K562 (cell line): ENCODE results near the gene CAPN2. TPM values are rescaled to one million over a fixed set of nuclear protein-coding genes. Genes with fewer than 3 reads are reported as not detected.

ENCODE experiments used
- ATAC-seq: fragments of 200-7000 bp; cut with Tn5 transposase; 3 replicates; pipeline ENCODE4 v1.9.1; 2020; ENCODE audit warnings: moderate library complexity
- BruUV-seq: library from RNA; stranded (reverse); fragments of 400-500 nt; replicated peaks from 2 replicates; lab custom pipeline; 2021; lab: Mats Ljungman, UMichigan
- CTCF ChIA-PET: fragments of 300-600 bp; formaldehyde crosslinking; extraction: SDS; loops from one replicate; lab custom pipeline; 2021; ENCODE audit warnings: low intra/inter-chr PET ratio; lab: Yijun Ruan, JAX
- POLR2A ChIA-PET: fragments of 300-600, 350-650 bp; sonication (Branson Sonifier 250); formaldehyde crosslinking; extraction: SDS; loops from one replicate; lab custom pipeline; 2021; ENCODE audit warnings: antibody characterized with exemption, inconsistent platforms; lab: Yijun Ruan, JAX
- DNase-seq, 4 experiments: peaks; one replicate each; pipeline versions ENCODE4 v3.0.0 to v3.0.0-alpha.2; 2011 to 2018; ENCODE audit warnings: low spot score in 3 of 4, mixed read lengths in 3 of 4; ENCODE audit errors: extremely low read depth in 1 of 4
- FAIRE-seq: peaks from 2 replicates; lab custom pipeline; 2011; peaks lifted over from hg19 to GRCh38; lab: Jason Lieb, UNC
- H2AFZ ChIP-seq: 2 replicates; pipeline ENCODE4 v1.6.0; 2011; ENCODE audit warnings: low read depth, low read length, control low read depth, inconsistent platforms
- H3K27ac ChIP-seq: fragments of 200-600 bp; 3 replicates; pipeline ENCODE4 v1.8.0; 2011; ENCODE audit warnings: low read depth, mild to moderate bottlenecking, control low read depth, inconsistent platforms, low read length, moderate library complexity, mixed read lengths; ENCODE audit errors: extremely low read depth
- H3K27me3 ChIP-seq, 2 experiments: fragments of 300-600 bp in 1 of 2; 2 replicates in 1 of 2; 3 replicates in 1 of 2; pipeline versions ENCODE4 v1.6.0 to v1.8.0; 2011; ENCODE audit warnings: inconsistent platforms in 2 of 2, low read length in 2 of 2, mild to moderate bottlenecking in 1 of 2, mixed read lengths in 1 of 2, moderate library complexity in 1 of 2; ENCODE audit not compliant: control insufficient read depth in 2 of 2, insufficient read depth in 2 of 2
- H3K36me3 ChIP-seq: fragments of 300-600 bp; 3 replicates; pipeline ENCODE4 v1.8.0; 2011; ENCODE audit warnings: mild to moderate bottlenecking, low read length, inconsistent platforms; ENCODE audit not compliant: control insufficient read depth, insufficient read depth
- H3K4me1 ChIP-seq, 2 experiments: fragments of 200-600 bp in 1 of 2; replicated peaks in 1 of 2; 2 replicates in 1 of 2; 3 replicates in 1 of 2; pipeline versions ENCODE4 v1.5.1 to v1.8.0; 2011; ENCODE audit warnings: inconsistent platforms in 2 of 2, low read length in 2 of 2, mild to moderate bottlenecking in 1 of 2, mixed read lengths in 1 of 2, moderate library complexity in 1 of 2; ENCODE audit not compliant: control insufficient read depth in 2 of 2, insufficient read depth in 2 of 2
- H3K4me2 ChIP-seq: 2 replicates; pipeline ENCODE4 v1.6.1; 2011; ENCODE audit warnings: low read length, control low read depth, inconsistent platforms, mixed read lengths; ENCODE audit not compliant: insufficient read depth
- H3K4me3 ChIP-seq: fragments of 200-600 bp; sonication (generic), shearing (Covaris generic); 2 replicates; pipeline ENCODE4 v1.5.1; 2016; ENCODE audit warnings: control low read depth, inconsistent platforms
- H3K79me2 ChIP-seq: fragments of 200-600 bp; 3 replicates; pipeline ENCODE4 v1.8.0; 2011; ENCODE audit warnings: low read length, inconsistent platforms; ENCODE audit not compliant: control insufficient read depth, insufficient read depth
- H3K9ac ChIP-seq, 2 experiments: 2 replicates each; pipeline versions ENCODE4 v1.6.0 to v1.6.1; 2011; ENCODE audit warnings: low read depth in 2 of 2, low read length in 2 of 2, control low read depth in 1 of 2, inconsistent platforms in 1 of 2, mild to moderate bottlenecking in 1 of 2, mixed read lengths in 1 of 2; ENCODE audit not compliant: insufficient read depth in 1 of 2
- H3K9me1 ChIP-seq: one replicate; pipeline ENCODE4 v1.6.0; 2011; ENCODE audit warnings: inconsistent platforms, mild to moderate bottlenecking, low read length, moderate library complexity; ENCODE audit not compliant: control insufficient read depth, insufficient read depth
- H3K9me3 ChIP-seq: replicated peaks from 2 replicates; pipeline ENCODE4 v1.5.1; 2011; ENCODE audit warnings: low read depth, low read length, inconsistent platforms; ENCODE audit not compliant: control insufficient read depth, insufficient read depth
- H4K20me1 ChIP-seq: replicated peaks from 2 replicates; pipeline ENCODE4 v1.6.1; 2011; ENCODE audit warnings: low read length, inconsistent platforms, mixed read lengths; ENCODE audit not compliant: control insufficient read depth, insufficient read depth
- GTF2F1 ChIP-seq: IDR thresholded peaks from 2 replicates; pipeline ENCODE4 v1.6.1; 2011; ENCODE audit warnings: low read depth, low read length, improper control_type of control experiment
- KAT2B ChIP-seq: IDR thresholded peaks from one replicate; pipeline ENCODE4 v1.6.1; 2012; ENCODE audit warnings: low read depth, mild to moderate bottlenecking, control low read depth, inconsistent platforms, low read length, moderate library complexity
- LARP7 ChIP-seq: fragments of 450-650 bp; IDR thresholded peaks from 2 replicates; pipeline ENCODE4 v1.6.1; 2016
- LEF1 ChIP-seq: fragments of 450-650 bp; IDR thresholded peaks from 2 replicates; pipeline ENCODE4 v1.6.1; 2016; ENCODE audit warnings: mild to moderate bottlenecking
- MED1 ChIP-seq: sonication (generic); formaldehyde crosslinking; IDR thresholded peaks from 2 replicates; pipeline ENCODE4 v1.8.1; 2023; ENCODE audit warnings: missing genetic modification reagents, borderline replicate concordance
- NCOA2 ChIP-seq, 2 experiments: fragments of 450-650 bp; IDR thresholded peaks; 2 replicates each; pipeline ENCODE4 v1.6.1; 2018; ENCODE audit warnings: mild to moderate bottlenecking in 2 of 2, moderate library complexity in 1 of 2; ENCODE audit not compliant: partially characterized antibody in 2 of 2
- NR2C2 ChIP-seq, 2 experiments: fragments of 200-800 bp in 1 of 2; sonication (Bioruptor generic) in 1 of 2; sonication (generic) in 1 of 2; formaldehyde crosslinking in 1 of 2; IDR thresholded peaks; 2 replicates each; pipeline versions ENCODE4 v1.6.1 to v1.8.0; 2016 to 2022; ENCODE audit warnings: mild to moderate bottlenecking in 1 of 2, missing compliant biosample characterization in 1 of 2, missing genetic modification characterization in 1 of 2, missing genetic modification reagents in 1 of 2
- NUFIP1 ChIP-seq: fragments of 450-650 bp; IDR thresholded peaks from 2 replicates; pipeline ENCODE4 v1.6.1; 2018; ENCODE audit not compliant: partially characterized antibody
- PATZ1 ChIP-seq: fragments of 250-450 bp; sonication (Bioruptor Pico); IDR thresholded peaks from 2 replicates; pipeline ENCODE4 v1.5.0; 2020; ENCODE audit warnings: mild to moderate bottlenecking, borderline replicate concordance
- PML ChIP-seq: IDR thresholded peaks from 2 replicates; pipeline ENCODE4 v1.6.1; 2012; ENCODE audit warnings: low read length, inconsistent platforms
- POLR3A ChIP-seq: IDR thresholded peaks from 2 replicates; pipeline ENCODE4 v1.6.1; 2011; ENCODE audit warnings: borderline replicate concordance, mild to moderate bottlenecking, moderate library complexity; ENCODE audit not compliant: insufficient read length, insufficient read depth; ENCODE audit errors: extremely low read depth
- PRMT5 ChIP-seq: sonication (generic); formaldehyde crosslinking; IDR thresholded peaks from 2 replicates; pipeline ENCODE4 v1.5.0; 2020; ENCODE audit warnings: missing genetic modification reagents
- SMARCA5 ChIP-seq: fragments of 450-650 bp; IDR thresholded peaks from 2 replicates; pipeline ENCODE4 v1.6.1; 2016
- TCF3 ChIP-seq: sonication (generic); formaldehyde crosslinking; IDR thresholded peaks from 2 replicates; pipeline ENCODE4 v1.4.0; 2020; ENCODE audit warnings: mild to moderate bottlenecking, missing genetic modification reagents
- ZNF561 ChIP-seq: fragments of 450-650 bp; formaldehyde crosslinking; conservative IDR thresholded peaks from 2 replicates; pipeline ENCODE4 v1.4.0; 2020; ENCODE audit warnings: mild to moderate bottlenecking, moderate library complexity
- WGBS: fragments of 100-300 bp; shearing (Covaris generic); methylation state at CpG from one replicate; pipeline ENCODE4 v1.1.6; 2016; ENCODE audit warnings: low coverage, mixed read lengths; ENCODE audit not compliant: insufficient coverage; ENCODE audit errors: missing lambda C conversion rate; 5-methylcytosine and 5-hydroxymethylcytosine counted together
- in situ Hi-C: fragments of 300-500 bp; cut with MboI; formaldehyde crosslinking; loops from 4 replicates; pipeline ENCODE4 v1.15.0; 2018; ENCODE audit warnings: inconsistent platforms, mixed read lengths
- intact Hi-C: fragments of 100-400 bp; cut with micrococcal nuclease; formaldehyde crosslinking; loops from 2 replicates; pipeline ENCODE4 v1.14.2; 2022
- polyA plus RNA-seq, 8 experiments: library from polyadenylated mRNA; depleted of rRNA in 4 of 8; stranded (reverse) in 5 of 8; unstranded in 3 of 8; fragments of >200 nt; fragmentation: Nextera tagmentation in 2 of 8; fragmentation: Illumina TruSeq in 1 of 8; extraction: Ambion mirVana in 2 of 8; extraction: Trizol in 1 of 8; gene quantifications; 2 replicates each; pipeline versions ENCODE4 v1.2.1 to v1.2.3, GENCODE V29; 2011 to 2014; ENCODE audit warnings: inconsistent platforms in 1 of 8, missing spikeins in 1 of 8
- total RNA-seq, 7 experiments: library from RNA; depleted of rRNA in 6 of 7; stranded (reverse); fragments of >200 nt in 6 of 7; fragmentation: Illumina TruSeq in 2 of 7; extraction: Trizol in 2 of 7; gene quantifications; 2 replicates each; pipeline versions ENCODE4 v1.2.1 to v1.2.3, GENCODE V29; 2011 to 2021; ENCODE audit warnings: low replicate concordance in 1 of 7
- TF ChIP-seq, protein P1 (sequence below): fragments of 250-450 bp; sonication (Bioruptor Pico); IDR thresholded peaks from 2 replicates; pipeline ENCODE4 v1.8.0; 2022; ENCODE audit warnings: moderate library complexity, mild to moderate bottlenecking, inconsistent platforms
- TF ChIP-seq, protein P2 (sequence below): sonication (generic); formaldehyde crosslinking; IDR thresholded peaks from 2 replicates; pipeline ENCODE4 v1.8.0; 2022; ENCODE audit warnings: mild to moderate bottlenecking, missing genetic modification reagents, borderline replicate concordance
- TF ChIP-seq, protein P3 (sequence below): fragments of 450-650 bp; IDR thresholded peaks from 2 replicates; pipeline ENCODE4 v1.6.1; 2016; ENCODE audit warnings: low read depth, mild to moderate bottlenecking, moderate library complexity

Gene CAPN2
- total and polyA plus RNA-seq, 9 of the 15 experiments (the other 6 are each of a cell fraction or from before 2014, with no cell fraction given): 24.6 to 157 (median 101) TPM

DNA sequence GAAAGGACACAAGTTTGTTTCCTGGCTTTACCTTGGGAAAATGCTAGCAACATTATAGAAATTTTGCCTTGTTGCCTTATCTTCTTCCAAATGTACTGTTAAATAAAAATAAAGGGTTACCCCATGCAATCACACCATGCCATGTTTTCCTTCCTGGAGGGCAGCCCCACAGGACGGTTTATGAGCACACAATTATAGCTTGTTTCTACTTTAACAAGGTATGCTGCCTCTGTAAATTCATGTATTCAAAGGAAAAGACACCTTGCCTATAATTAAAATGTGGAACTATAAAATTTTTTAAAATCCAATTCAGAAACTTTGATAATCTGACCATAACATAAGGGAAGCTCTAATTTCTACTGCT lies 63.4 kb downstream of the CAPN2 start:
- Histone ChIP-seq H3K4me1 (peaks cover 27 to 57% of the 10 kb centered on the region in 2 experiments), H3K4me3 (no peak overlapping the region), H3K27ac (peak overlapping the region; percentile 87), H3K9ac (peak overlapping the region in 1 of 2 experiments; percentile 53; a peak in 2 of 4 replicates), H4K20me1 (no peaks in the 10 kb centered on the region), H3K27me3 (no peaks in the 10 kb centered on the region), H2AFZ (no peak overlapping the region), H3K36me3 (peaks cover 94% of the 10 kb centered on the region), H3K79me2 (peaks cover 19% of the 10 kb centered on the region; the same call in 2 of the 3 replicates), H3K9me1 (no peaks in the 10 kb centered on the region), H3K9me3 (no peaks in the 10 kb centered on the region), H3K4me2 (peak overlapping the region; percentile 69)
- DNase-seq: no peak
- WGBS: 46% methylated on average over 1 of the region's 1 CpG
- in situ Hi-C loops: no loop called here
- intact Hi-C loops: no loop called here
- ChIA-PET POLR2A (interaction anchor here (0.5 to 9.8 kb wide), 9 partner anchors 11 to 74 kb away, joined by 3 to 75 read pairs (median 6); partner anchors contain the start of gene TP53BP2), CTCF (no interaction called here)
- no peak for FAIRE-seq
- no peak for ATAC-seq
- no TSS peak for BruUV-seq
- TF ChIP-seq MED1 (no peak), POLR3A (no peak), LARP7 (no peak), SMARCA5 (no peak), NUFIP1 (no peak), KAT2B (no peak), LEF1 (no peak), GTF2F1 (no peak), NCOA2 (IDR thresholded peaks at IDR 0.05; ENCODE audit: partially characterized antibody in 2 of 2) (no peak), NR2C2 (CRISPR knock-in tag; IDR thresholded peaks at IDR 0.05) (no peak), NR2C2 (tag; IDR thresholded peaks at IDR 0.05) (no peak; the same call in 1 of the 2 replicates), TCF3 (CRISPR knock-in tag) (no peak), PRMT5 (CRISPR knock-in tag) (no peak), ZNF561 (no peak), PML (peak; percentile 9; the same call in 1 of the 2 replicates), PATZ1 (CRISPR knock-in tag) (no peak)
- TF ChIP-seq, protein P1, sequence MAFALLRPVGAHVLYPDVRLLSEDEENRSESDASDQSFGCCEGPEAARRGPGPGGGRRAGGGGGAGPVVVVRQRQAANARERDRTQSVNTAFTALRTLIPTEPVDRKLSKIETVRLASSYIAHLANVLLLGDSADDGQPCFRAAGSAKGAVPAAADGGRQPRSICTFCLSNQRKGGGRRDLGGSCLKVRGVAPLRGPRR: no peak
- TF ChIP-seq, protein P2, sequence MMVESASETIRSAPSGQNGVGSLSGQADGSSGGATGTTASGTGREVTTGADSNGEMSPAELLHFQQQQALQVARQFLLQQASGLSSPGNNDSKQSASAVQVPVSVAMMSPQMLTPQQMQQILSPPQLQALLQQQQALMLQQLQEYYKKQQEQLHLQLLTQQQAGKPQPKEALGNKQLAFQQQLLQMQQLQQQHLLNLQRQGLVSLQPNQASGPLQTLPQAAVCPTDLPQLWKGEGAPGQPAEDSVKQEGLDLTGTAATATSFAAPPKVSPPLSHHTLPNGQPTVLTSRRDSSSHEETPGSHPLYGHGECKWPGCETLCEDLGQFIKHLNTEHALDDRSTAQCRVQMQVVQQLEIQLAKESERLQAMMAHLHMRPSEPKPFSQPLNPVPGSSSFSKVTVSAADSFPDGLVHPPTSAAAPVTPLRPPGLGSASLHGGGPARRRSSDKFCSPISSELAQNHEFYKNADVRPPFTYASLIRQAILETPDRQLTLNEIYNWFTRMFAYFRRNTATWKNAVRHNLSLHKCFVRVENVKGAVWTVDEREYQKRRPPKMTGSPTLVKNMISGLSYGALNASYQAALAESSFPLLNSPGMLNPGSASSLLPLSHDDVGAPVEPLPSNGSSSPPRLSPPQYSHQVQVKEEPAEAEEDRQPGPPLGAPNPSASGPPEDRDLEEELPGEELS (CRISPR knock-in tag): no peak
- TF ChIP-seq, protein P3, sequence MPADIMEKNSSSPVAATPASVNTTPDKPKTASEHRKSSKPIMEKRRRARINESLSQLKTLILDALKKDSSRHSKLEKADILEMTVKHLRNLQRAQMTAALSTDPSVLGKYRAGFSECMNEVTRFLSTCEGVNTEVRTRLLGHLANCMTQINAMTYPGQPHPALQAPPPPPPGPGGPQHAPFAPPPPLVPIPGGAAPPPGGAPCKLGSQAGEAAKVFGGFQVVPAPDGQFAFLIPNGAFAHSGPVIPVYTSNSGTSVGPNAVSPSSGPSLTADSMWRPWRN: no peak
